GM21515 (cell line): Measurements from ENCODE around the gene NAA15.
A peak's percentile ranks its signal among the peaks of the same experiment; 100 is the strongest.
"Not testable (repeated sequence)": the region's sequence is repeated elsewhere in the genome, so short reads cannot be mapped to it uniquely, and the experiment has no call there.

Source experiments
- ATAC-seq: cut with Tn5 transposase; IDR thresholded peaks from one replicate; pipeline ENCODE4 v1.9.1; 2021; ENCODE audit not compliant: unreplicated experiment

Gene NAA15

DNA sequence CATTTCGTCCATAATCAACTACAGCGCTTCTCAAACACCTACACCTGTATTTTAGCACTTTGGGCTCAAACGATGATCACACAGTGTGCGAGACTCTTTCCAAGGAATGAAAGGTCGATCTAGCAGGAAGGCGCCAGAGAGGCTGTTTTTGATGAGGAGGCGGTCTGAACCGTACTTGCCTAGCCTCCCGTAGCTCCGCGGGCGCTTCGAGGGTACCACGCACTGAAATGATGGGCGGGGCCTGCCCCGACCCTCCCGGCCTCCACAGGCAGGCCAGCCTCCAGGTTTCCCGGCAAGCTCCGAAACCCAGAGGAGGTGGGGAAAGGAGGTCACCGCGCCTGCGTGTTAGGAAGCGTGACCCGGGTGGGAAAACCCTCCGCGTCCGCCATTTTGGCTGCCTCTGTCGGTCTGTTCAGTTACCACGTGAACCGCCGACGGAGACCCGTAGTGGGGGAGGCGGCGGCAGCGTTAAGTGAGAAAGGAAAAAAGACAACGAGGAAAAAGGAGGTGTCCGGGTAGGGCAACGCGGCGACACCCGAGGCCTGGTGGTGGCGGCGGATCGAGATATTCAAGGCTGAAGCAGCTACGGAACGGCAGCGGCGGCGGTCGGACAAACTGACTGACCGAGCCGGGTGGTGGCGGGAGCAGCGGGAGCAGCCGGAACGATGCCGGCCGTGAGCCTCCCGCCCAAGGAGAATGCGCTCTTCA is at the start of gene NAA15:
Gene NAA15 (plus strand): TSS at position 393 of the 708 bp plus-strand sequence. CDS start 273 bp downstream, at position 666.
- peak; percentile 83 for ATAC-seq

- ATAC-seq: no peak
Measured at GRCh38 chr4:139253046-139253445, 48.3 kb upstream of the NAA15 start.

GRCh38 chr4:139253713-139254112 is 47.6 kb upstream of the NAA15 start:
- ATAC-seq: no peak

- not testable (repeated sequence) for ATAC-seq
Measured at GRCh38 chr4:139255581-139255980, 45.7 kb upstream of the NAA15 start.

DNA sequence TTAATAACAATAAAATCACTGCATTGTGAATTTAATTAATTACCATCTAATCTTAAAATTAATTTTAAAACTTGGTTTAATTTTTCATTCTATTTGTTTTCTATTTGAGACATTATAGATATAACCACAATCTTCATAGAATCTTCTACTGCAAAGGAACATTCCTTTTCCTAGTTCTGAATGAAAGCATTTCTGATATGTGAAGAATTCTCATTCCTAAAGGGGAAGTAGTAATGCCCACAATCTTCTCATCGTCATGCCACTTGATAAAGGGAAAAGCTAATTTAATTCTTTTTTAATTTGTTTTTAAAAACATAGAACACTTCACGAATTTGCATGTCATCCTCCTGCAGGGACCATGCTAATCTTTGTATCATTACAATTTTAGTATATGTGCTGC is 45.0 kb upstream of the NAA15 start:
- ATAC-seq: no peak

GRCh38 chr4:139265654-139266053 is 35.7 kb upstream of the NAA15 start:
- ATAC-seq: no peak

GRCh38 chr4:139266208-139266582 is 35.1 kb upstream of the NAA15 start:
- peak; percentile 1 for ATAC-seq

DNA sequence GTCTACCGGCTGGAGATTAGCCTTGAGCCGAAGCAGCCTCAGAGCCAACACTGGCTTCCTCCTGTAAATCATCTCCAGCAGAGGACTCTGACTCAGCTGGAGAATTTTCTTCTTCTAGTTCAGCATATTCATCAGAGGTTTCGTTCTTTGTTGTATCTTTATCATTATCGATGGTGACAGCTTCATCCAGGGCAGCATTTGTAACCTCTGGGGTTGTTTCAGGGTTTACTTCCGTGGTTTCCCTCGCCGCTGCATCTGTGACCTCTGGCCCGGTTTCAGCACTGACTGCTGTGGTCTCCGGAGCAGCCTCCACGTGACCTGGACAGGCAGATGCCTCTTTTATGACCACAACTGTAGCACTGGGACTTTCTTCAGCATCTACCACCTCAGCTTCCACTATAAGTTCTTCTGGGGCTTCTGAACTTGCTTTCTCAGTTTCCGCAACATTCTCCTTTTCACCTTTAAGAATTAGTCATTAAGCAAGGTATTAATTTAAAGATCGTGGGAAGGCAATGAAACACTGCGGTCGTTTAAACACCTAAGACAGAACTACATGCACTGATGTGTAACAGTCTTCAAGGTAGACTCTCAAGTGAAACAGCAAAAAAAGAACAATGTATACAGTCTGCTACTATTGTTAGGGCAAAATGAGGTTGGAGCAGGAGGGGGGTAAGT is 34.6 kb upstream of the NAA15 start:
- peak; percentile 97 for ATAC-seq

DNA sequence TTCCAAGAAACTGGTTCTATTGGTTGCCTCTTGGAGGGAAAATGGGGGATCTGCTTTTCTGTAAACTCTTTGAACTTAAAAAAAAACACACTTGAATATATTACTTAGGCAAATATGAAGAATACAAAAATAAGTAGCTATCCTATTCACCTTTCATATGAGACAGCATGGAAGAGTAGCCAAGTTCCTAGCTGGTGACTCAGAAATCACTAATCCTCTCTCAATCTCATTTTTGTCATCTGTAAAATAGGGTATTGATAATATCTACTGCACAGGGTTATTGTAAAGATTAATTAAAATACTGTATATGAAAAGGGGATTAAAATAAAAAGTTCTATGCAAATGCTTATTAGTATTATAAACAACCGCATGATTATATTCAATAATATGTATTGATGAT is 34.0 kb upstream of the NAA15 start:
- ATAC-seq: no peak

GRCh38 chr4:139273835-139274234 is 27.5 kb upstream of the NAA15 start:
- ATAC-seq: no peak

GRCh38 chr4:139274790-139275189 is 26.5 kb upstream of the NAA15 start:
- no peak for ATAC-seq

GRCh38 chr4:139275281-139275735 is 26.0 kb upstream of the NAA15 start:
- no peak for ATAC-seq

- ATAC-seq: no peak
Measured at GRCh38 chr4:139278485-139278884, 22.8 kb upstream of the NAA15 start.

- no peak for ATAC-seq
Measured at GRCh38 chr4:139278912-139279759, 22.2 kb upstream of the NAA15 start.

GRCh38 chr4:139279760-139280620 is 21.3 kb upstream of the NAA15 start, which contains the start of gene MGARP:
TSS of gene MGARP (minus strand) at chr4:139280225. CDS start at chr4:139280158, 67 bp downstream.
- ATAC-seq: no peak

- ATAC-seq: no peak
Measured at GRCh38 chr4:139282065-139282720, 19.1 kb upstream of the NAA15 start.

GRCh38 chr4:139282721-139283075 is 18.6 kb upstream of the NAA15 start:
- no peak for ATAC-seq

DNA sequence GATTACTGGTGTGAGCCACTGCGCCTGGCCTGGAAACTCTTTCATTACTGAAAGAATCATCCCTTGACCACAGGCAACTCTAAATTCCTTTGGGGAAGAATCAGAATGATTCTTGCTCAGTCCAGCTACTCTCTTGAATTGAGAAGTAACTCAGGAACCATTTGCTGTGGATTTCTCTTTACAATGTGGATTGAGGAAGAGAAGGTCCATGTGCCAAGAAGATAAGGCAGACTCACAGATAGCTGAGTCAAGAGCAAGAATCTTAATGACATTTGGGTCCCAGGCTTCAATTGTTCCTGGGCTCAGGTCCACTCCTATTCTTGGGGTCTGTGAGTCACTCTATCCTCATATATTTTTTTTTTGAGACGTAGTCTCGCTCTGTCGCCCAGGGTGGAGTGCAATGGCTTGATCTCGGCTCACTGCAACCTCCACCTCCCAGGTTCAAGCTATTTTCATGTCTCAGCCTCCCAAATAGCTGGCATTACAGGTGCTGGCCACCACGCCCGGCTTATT is 15.1 kb upstream of the NAA15 start:
- ATAC-seq: no peak

GRCh38 chr4:139295206-139295941 is 5.9 kb upstream of the NAA15 start:
- peak; percentile 93 for ATAC-seq
